HS-27A (cell line): ENCODE results near the gene REXO1.

ENCODE experiments used
- DNase-seq: peaks from one replicate; pipeline ENCODE4 v3.0.0-alpha.2; 2012; ENCODE audit warnings: low read depth, missing footprints

REXO1 gene

DNA sequence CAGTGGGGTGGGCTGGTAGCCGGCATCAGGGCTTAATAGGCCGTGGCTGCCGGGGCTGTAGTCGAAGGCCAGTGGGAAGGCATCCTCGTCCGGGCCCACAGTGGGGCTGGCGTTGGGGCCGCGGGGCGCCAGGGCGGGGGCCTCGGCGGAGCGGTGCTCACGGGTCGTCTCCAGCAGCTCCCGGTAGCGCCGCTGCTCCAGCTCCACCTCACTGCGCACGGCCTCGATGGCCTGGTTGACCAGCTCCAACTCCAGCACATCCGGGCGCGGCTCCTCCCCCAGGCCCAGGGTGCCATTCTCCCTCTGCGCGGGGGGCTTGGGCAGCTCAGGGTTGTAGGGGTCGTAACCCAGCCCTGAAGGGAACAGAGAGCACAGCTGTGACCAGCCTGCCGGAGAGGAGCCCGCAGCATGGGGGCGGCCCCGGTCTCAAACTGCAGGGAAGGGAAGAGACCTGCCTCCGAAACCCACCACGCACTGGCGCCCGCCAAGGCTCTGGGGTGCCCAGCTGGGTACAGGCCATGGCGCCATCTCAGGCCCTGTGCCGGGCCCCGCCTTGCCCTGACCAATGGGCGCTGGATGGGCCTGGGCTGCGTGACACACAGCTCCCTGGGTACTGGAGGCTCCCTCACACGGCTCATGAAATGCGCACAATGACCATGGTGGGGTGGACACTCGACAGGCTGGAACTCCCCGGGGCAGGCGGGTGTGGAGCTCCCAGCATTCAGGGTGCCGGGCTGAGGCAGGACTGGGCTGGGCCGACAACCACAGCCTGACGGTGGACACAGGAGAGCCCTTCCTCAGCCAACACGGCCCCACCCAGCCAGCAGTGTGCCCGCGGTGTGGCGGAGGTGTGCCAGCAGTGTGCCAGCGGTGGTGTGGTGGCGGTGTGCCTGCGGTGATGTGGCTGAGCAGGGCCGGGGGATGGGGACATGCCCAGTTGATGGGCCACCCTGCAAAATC is 19.7 kb downstream of the REXO1 start:
- no peak for DNase-seq

GRCh38 chr19:1827566-1828278 is 20.6 kb downstream of the REXO1 start:
- DNase-seq, result no peak

- no peak for DNase-seq
These were observed 21.4 kb downstream of the REXO1 start for GRCh38 chr19:1826557-1827521.

DNA sequence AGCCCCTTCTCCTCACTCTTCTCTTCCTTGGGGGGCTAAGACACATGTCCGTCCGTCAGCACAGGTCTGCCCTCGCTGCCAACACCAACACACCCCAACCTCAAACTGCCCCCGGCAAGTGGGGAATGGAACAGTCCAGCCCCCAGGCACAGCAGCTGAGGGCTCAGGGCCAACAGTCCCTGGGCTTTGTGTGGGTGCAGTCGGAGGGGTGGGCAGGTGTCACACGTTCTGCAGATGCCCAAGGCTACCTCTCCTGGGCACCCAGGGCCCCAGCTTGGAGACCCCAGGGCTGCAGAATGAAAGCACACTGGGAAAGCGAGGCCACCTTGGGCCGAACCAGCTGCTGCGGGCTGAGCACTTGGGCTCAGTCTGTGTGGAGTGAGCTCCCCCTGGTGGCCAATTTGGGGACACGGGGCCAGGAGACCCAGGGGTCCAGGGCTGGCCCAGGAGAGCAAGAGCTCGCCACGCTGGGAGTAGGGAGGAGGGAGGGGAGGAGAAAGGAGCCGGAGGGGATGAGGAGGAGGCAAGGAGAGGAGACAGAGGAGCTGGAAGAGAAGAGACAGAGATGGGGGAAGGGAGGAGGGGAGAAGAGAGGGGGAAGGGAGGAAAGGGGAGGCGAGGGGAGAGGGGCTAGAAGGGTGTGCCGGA is 22.2 kb downstream of the REXO1 start:
- DNase-seq, result no peak

GRCh38 chr19:1824252-1824622 is 24.0 kb downstream of the REXO1 start:
- no peak for DNase-seq

DNA sequence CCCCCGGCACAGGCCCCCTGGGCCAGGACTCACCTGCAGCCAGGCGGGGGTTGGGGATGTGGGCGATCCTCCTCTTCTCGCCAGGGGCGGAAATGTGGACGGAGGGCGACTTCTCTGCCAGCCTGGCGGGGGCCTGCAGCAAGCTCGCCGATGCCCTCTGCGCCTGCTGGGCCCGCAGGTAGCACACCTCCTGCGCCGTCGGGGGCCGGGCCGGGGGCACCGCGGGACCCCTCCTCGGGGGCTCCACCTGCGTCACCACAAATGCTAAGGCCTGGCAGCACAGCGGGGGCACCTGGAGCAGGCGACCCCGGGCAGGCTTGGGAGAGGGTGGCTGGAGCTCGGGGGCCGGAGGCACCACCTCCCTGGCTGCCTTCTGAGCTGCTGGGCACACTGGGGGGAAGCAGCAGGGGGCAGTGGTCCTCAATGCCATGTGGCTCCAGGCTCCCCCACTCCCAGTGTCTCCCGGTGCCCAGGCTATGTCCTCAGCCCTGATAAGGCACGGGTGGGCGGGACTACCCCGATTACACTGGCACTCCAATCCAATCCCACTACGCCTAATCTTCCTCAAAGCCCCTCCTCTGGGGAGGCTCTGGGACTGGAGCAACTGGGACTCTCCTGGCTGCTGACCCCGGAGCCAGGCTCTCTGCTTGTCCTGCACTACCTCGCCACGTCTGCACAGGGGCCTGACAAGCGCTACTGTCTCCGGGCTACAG is 24.6 kb downstream of the REXO1 start:
- no peak for DNase-seq

GRCh38 chr19:1823020-1823419 is 25.3 kb downstream of the REXO1 start:
- no peak for DNase-seq

GRCh38 chr19:1822210-1822609 is 26.1 kb downstream of the REXO1 start:
- DNase-seq, result no peak

DNA sequence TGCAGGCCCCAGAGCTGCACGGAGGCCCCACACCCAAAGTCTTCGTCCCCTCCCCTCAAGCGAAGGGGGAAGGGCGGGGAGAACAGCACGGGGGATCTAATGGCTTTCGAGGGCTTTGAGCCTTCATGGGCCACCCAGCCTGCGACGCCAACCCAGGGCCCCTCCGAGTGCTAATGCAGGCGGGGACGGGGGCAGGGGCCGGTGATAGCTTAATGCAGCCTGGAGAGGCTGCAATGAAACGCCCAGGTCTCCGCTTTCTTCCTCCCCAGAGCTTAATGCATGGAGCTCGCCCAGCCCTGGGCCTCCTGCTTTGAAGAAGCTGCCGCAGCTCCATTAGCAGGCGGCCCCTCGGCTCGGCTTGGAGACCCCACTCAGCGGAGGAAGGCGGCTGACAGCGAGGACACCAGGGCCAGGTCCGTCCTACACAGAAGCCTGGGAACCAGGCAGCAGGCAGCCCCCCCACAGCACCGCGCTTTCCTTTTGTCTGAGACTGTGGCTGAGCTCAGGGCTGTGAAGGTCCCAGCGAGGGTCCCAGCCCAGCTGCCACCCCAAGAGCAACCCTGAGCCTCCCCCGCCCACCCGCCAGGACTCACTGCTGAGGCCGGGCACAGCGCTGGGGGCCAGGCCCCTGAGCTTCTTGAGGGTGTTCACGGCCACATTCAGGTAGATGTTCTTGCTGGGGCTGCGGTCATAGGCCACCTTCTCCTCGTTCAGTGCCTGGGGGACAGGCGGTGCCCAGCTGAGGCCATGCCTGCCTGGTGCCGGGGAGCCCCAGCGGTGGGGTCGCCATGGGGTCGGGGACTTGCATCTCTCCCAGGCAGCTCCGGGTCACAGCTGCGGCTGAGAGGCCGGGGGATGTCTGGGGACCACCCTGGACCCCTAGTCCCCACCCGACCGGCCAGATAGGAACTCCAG is 28.7 kb downstream of the REXO1 start:
- DNase-seq, result no peak

- DNase-seq, result no peak
These were observed 29.6 kb downstream of the REXO1 start for GRCh38 chr19:1818549-1819195.

- no peak for DNase-seq
These were observed 30.6 kb downstream of the REXO1 start for GRCh38 chr19:1817553-1818179.

- no peak for DNase-seq
These were observed 31.6 kb downstream of the REXO1 start for GRCh38 chr19:1816530-1817298.

DNA sequence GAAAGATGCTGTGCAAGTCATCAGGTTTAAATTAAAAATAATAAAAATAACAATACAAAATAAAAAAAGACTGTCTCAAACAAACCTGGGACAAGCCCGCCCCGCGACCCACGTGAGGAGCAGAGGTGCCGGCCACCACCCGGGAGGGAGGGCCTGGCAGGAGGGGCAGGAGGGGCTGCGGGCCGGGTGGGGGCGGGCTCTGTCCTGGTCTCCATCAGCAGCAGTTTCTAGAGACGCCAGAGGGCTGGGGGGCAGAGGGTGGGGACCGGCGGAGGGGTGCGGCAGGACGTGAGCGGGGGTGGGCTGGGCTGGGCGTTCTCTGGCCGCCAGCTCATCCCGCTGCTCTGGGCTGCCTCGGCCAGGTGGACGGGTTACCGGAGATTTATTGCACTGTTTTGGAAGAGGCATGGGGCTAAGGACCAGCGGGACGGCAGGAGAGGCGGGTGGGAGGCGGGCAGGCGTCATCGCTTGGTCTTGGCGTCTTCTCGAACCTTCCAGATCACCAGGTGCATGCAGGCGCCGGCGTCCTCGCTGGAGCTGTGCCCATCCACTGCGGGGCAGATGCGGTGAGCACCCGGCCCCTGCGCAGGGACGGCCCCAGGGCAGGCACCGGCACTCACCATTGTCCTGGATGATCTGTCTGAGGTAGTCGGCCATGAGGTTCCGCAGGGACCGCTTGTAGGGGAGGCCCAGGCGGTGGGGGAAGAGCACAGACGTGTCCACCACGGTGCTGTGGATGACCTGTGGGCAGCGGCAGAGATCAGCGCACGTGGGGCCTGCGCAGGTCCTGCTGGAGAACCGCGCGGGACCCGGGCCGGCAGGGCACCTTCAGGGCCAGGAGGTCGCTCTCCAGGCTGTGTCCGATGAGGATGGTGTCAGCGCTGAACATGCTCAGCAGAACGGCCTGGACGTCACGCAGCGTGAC is 32.4 kb downstream of the REXO1 start:
- no peak for DNase-seq

DNA sequence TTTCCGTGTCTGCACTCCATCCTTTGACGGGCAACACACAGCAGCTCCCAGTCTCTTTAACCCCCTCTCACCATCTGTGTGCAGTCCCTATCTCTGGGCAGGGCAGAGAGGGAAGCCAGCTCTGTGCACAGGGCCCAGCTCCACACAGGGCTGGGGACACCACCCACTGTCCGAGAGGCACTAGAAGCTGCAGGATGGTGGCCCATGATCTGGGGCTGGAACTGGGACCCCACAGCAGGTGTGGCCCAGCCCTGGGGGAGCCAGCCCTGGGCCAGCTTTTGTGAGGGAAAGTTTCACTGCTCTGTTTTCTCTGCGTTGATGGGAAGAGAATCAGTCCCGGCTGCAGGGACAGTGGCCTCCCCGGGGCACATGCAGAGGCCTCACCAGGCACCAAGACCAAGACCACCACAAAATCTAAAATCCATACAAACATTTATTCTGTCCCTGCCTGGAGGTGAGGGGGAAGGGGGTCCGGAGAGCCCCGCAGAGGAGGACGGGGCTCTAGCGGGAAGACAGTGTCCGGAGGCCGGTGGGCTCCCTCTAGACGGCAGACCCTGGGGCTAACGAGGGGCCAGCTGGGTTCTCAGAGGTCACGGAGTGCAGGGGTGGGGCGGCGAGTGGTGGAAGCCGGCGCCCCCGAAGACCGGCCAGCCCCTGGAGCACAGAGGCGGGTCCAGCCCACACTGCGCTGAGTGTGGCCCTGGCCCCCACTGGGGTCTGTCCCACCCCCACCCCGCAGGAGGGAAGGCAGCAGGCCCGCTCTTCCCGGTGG is 33.3 kb downstream of the REXO1 start:
- DNase-seq, result no peak

- DNase-seq, result no peak
These were observed 33.9 kb downstream of the REXO1 start for GRCh38 chr19:1814391-1814790.
